Caco-2 (cell line): ENCODE results near the gene P3H2. TPM values are rescaled to one million over a fixed set of nuclear protein-coding genes. Genes with fewer than 3 reads are reported as not detected.
A peak's percentile ranks its signal among the peaks of the same experiment; 100 is the strongest.

Experiments
- BruUV-seq: library from RNA; stranded (reverse); fragments of 400-500 nt; replicated peaks from 2 replicates; lab custom pipeline; 2021; lab: Mats Ljungman, UMichigan
- CTCF ChIA-PET: fragments of 300-600 bp; sonication (Branson Sonifier 250); formaldehyde crosslinking; loops from one replicate; lab custom pipeline; 2022; ENCODE audit warnings: antibody characterized with exemption; lab: Charles Lee
- POLR2A ChIA-PET: fragments of 300-600 bp; sonication (Branson Sonifier 250); formaldehyde crosslinking; loops from one replicate; lab custom pipeline; 2022; ENCODE audit warnings: antibody characterized with exemption; lab: Charles Lee
- DNase-seq, 2 experiments: peaks; one replicate each; pipeline versions ENCODE4 v3.0.0 to v3.0.0-alpha.2; 2020 to 2022
- H3K27me3 ChIP-seq: replicated peaks from 2 replicates; pipeline ENCODE4 v1.6.0; 2011; ENCODE audit warnings: low read length; ENCODE audit not compliant: control insufficient read depth, insufficient read depth
- H3K36me3 ChIP-seq: 2 replicates; pipeline ENCODE4 v1.5.1; 2011; ENCODE audit warnings: low read length; ENCODE audit not compliant: control insufficient read depth, insufficient read depth
- H3K4me1 ChIP-seq: fragments of 250-450 bp; sonication (Bioruptor Pico); 2 replicates; pipeline ENCODE4 v1.5.1; 2020; ENCODE audit warnings: mild to moderate bottlenecking
- H3K4me3 ChIP-seq: 2 replicates; pipeline ENCODE4 v1.5.1; 2011; ENCODE audit warnings: low read depth, mild to moderate bottlenecking, control low read depth, low read length
- H3K9me3 ChIP-seq: fragments of 250-450 bp; sonication (Bioruptor Pico); 2 replicates; pipeline ENCODE4 v1.5.1; 2020; ENCODE audit warnings: mild to moderate bottlenecking, moderate library complexity
- H3K27ac Mint-ChIP-seq: one replicate; pipeline ENCODE4 v1.8.0; 2022; ENCODE audit warnings: mixed read lengths; ENCODE audit not compliant: unreplicated experiment
- H3K27me3 Mint-ChIP-seq: one replicate; pipeline ENCODE4 v1.8.0; 2022; ENCODE audit warnings: mixed read lengths; ENCODE audit not compliant: insufficient read depth, unreplicated experiment
- H3K36me3 Mint-ChIP-seq: one replicate; pipeline ENCODE4 v1.8.0; 2022; ENCODE audit warnings: mild to moderate bottlenecking, mixed read lengths; ENCODE audit not compliant: insufficient read depth, unreplicated experiment
- H3K4me1 Mint-ChIP-seq: one replicate; pipeline ENCODE4 v1.8.0; 2022; ENCODE audit warnings: low read depth, mixed read lengths; ENCODE audit not compliant: unreplicated experiment
- H3K4me3 Mint-ChIP-seq: one replicate; pipeline ENCODE4 v1.8.0; 2022; ENCODE audit warnings: mild to moderate bottlenecking, moderate library complexity, mixed read lengths; ENCODE audit not compliant: unreplicated experiment
- H3K9me3 Mint-ChIP-seq: one replicate; pipeline ENCODE4 v1.8.0; 2022; ENCODE audit warnings: mixed read lengths; ENCODE audit not compliant: unreplicated experiment
- intact Hi-C: fragments of 100-400 bp; cut with micrococcal nuclease; formaldehyde crosslinking; loops from one replicate; pipeline ENCODE4 v1.10.0; 2022; ENCODE audit not compliant: unreplicated experiment
- total RNA-seq: library from RNA; stranded (reverse); gene quantifications from 2 replicates; pipeline ENCODE4 v1.2.3, GENCODE V29; 2022
- TF ChIP-seq, protein P1 (sequence below), 2 experiments: fragments of 200-600 bp in 1 of 2; IDR thresholded peaks; 1 replicate in 1 of 2; 2 replicates in 1 of 2; pipeline versions ENCODE4 v1.5.1 to v1.8.0; 2011 to 2022; ENCODE audit warnings: antibody characterized with exemption in 1 of 2, control low read depth in 1 of 2, inconsistent platforms in 1 of 2, low read depth in 1 of 2, low read length in 1 of 2, mild to moderate bottlenecking in 1 of 2, moderate library complexity in 1 of 2; ENCODE audit not compliant: insufficient read depth in 1 of 2, severe bottlenecking in 1 of 2, unreplicated experiment in 1 of 2

Gene P3H2
- total RNA-seq, 1 experiment from 2014 or later = 55.8 TPM

DNA sequence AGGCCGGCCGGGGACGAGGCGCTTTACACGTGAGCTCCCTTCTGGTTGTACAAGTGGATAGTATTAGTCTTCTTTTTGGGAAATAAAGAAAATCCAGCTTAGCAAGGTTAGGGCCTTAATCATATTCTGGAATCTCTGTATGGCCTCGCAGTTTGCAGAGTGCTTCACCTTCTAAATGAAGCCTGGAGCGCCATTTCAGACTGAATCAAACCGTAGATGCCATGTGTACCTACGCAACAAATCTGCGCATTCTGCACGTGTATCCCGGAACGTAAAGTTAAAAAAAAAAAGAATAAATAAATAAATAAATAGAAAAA, 322 bp upstream of the P3H2 start:
- peaks cover 62% of the 10 kb centered on the region for H3K4me1 ChIP-seq
- H3K27me3 ChIP-seq = no peaks in the 10 kb centered on the region
- H3K27me3 Mint-ChIP-seq = no peaks in the 10 kb centered on the region
- ChIA-PET POLR2A (interaction anchor here (0.7 to 1.4 kb wide), 4 partner anchors 30 to 107 kb away, joined by 3 to 4 read pairs (median 3); no protein-coding TSS in a partner anchor), CTCF (interaction anchor here (0.6 to 1.9 kb wide), 10 partner anchors 64 to 263 kb away, joined by 3 to 13 read pairs (median 4); no protein-coding TSS in a partner anchor)
- H3K4me3 ChIP-seq = peak overlapping the region; percentile 82
- peaks cover 4% of the 10 kb centered on the region for H3K36me3 Mint-ChIP-seq
- TF ChIP-seq, protein P1, sequence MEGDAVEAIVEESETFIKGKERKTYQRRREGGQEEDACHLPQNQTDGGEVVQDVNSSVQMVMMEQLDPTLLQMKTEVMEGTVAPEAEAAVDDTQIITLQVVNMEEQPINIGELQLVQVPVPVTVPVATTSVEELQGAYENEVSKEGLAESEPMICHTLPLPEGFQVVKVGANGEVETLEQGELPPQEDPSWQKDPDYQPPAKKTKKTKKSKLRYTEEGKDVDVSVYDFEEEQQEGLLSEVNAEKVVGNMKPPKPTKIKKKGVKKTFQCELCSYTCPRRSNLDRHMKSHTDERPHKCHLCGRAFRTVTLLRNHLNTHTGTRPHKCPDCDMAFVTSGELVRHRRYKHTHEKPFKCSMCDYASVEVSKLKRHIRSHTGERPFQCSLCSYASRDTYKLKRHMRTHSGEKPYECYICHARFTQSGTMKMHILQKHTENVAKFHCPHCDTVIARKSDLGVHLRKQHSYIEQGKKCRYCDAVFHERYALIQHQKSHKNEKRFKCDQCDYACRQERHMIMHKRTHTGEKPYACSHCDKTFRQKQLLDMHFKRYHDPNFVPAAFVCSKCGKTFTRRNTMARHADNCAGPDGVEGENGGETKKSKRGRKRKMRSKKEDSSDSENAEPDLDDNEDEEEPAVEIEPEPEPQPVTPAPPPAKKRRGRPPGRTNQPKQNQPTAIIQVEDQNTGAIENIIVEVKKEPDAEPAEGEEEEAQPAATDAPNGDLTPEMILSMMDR (IDR thresholded peaks at IDR 0.05; ENCODE audit: insufficient read depth in 1 of 2, low read depth in 1 of 2, low read length in 1 of 2, severe bottlenecking in 1 of 2, unreplicated experiment in 1 of 2) = no peak
- peaks cover 32% of the 10 kb centered on the region for H3K4me1 Mint-ChIP-seq
- H3K36me3 ChIP-seq = no peaks in the 10 kb centered on the region
- no TSS peak for BruUV-seq
- H3K9me3 Mint-ChIP-seq = no peaks in the 10 kb centered on the region
- H3K4me3 Mint-ChIP-seq = peak overlapping the region; percentile 79
- H3K27ac Mint-ChIP-seq = no peak overlapping the region
- DNase-seq = no peak
- no peaks in the 10 kb centered on the region for H3K9me3 ChIP-seq
- intact Hi-C loops = loop anchor here (2.0 to 5.0 kb wide), 2 partner anchors 76 to 201 kb away; partner anchors contain the start of gene CLDN1

DNA sequence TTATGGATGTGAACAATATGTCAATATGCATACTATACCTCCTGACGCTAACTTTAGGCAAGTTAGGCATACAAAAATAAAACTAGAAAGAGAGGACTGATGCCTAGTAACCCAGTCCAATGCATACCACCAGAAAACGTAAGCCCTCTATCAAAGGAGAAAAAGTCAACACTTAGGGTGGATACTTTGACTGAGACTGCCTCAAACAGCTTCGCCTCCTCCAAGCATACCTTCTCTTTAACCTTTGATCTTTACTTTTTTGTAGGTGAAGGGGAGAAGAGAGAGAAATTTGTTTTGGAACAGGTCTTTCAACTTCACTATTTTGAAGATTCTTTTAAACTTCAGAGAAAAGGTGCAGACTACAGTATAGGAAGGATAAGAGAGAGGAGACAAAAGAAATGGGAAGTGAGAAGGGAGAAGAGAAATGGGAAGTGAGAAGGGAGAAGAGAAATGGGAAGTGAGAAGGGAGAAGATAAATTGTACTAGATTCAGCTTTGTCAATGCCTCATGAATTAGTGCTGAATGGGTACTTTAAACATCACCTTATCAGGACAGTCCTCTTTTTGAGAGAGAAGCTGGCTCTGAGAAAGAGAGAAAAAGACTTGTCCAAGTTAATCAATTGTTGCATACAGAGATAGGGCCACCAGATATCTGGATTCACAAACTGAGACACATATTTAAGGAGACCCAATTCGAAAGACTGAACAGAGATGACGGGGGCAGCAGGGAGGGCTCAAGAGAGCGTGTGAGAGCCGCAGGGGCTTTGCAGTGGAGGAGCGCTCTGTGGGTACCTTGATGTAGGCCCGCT, 1.0 kb downstream of the P3H2 start:
- intact Hi-C loops = loop anchor here (1.0 to 5.0 kb wide), 9 partner anchors 42 to 203 kb away; partner anchors contain the start of gene CLDN1
- Mint-ChIP-seq H3K4me3 (peak overlapping the region; percentile 79), H3K36me3 (peaks cover 4% of the 10 kb centered on the region), H3K27ac (peak overlapping the region; percentile 65), H3K4me1 (peaks cover 42% of the 10 kb centered on the region), H3K9me3 (no peaks in the 10 kb centered on the region), H3K27me3 (no peaks in the 10 kb centered on the region)
- TF ChIP-seq, protein P1 (IDR thresholded peaks at IDR 0.05; ENCODE audit: insufficient read depth in 1 of 2, low read depth in 1 of 2, low read length in 1 of 2, severe bottlenecking in 1 of 2, unreplicated experiment in 1 of 2) = no peak
- DNase-seq = peak in 1 of 2 experiments; percentile 32
- CTCF ChIA-PET = interaction anchor here (1.5 to 1.9 kb wide), 2 partner anchors 63 to 158 kb away, joined by 4 to 13 read pairs; no protein-coding TSS in a partner anchor
- Histone ChIP-seq H3K4me3 (peak overlapping the region; percentile 82), H3K27me3 (no peaks in the 10 kb centered on the region), H3K9me3 (peaks cover 1% of the 10 kb centered on the region; the same call in 1 of the 2 replicates), H3K4me1 (peaks cover 62% of the 10 kb centered on the region), H3K36me3 (no peaks in the 10 kb centered on the region)
- POLR2A ChIA-PET = interaction anchor here (1.2 to 1.4 kb wide), 2 partner anchors 65 to 105 kb away, joined by 3 to 4 read pairs; no protein-coding TSS in a partner anchor
- BruUV-seq = TSS peak; percentile 60

DNA sequence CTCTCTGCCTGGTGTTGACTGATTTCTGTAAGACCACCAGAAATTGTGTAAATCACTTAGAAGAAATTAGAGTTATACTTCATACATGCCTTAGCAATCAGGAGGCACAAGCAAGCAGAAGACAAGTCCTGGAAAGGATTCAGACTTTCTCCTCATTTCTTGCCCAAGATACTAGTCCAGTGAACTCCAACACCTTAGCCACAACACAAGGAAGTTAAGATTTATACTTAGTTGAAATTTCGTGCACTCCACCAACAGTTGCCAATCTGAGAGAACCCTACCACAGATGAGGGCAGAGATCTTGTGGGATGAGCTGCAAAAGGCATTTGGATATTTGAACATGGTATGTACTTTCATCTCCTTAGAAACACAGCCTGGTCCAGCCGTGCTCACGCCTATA, 2.3 kb downstream of the P3H2 start:
- Mint-ChIP-seq H3K36me3 (peaks cover 7% of the 10 kb centered on the region), H3K9me3 (no peaks in the 10 kb centered on the region), H3K4me1 (peaks cover 32% of the 10 kb centered on the region), H3K4me3 (peak overlapping the region; percentile 79), H3K27ac (no peak overlapping the region), H3K27me3 (no peaks in the 10 kb centered on the region)
- CTCF ChIA-PET = no interaction called here
- TF ChIP-seq, protein P1 (IDR thresholded peaks at IDR 0.05; ENCODE audit: insufficient read depth in 1 of 2, low read depth in 1 of 2, low read length in 1 of 2, severe bottlenecking in 1 of 2, unreplicated experiment in 1 of 2) = no peak
- H3K4me1 ChIP-seq = peaks cover 56% of the 10 kb centered on the region
- BruUV-seq = no TSS peak
- DNase-seq = no peak
- H3K4me3 ChIP-seq = peak overlapping the region; percentile 21
- POLR2A ChIA-PET = no interaction called here
- H3K27me3 ChIP-seq = no peaks in the 10 kb centered on the region
- H3K36me3 ChIP-seq = no peaks in the 10 kb centered on the region
- peaks cover 3% of the 10 kb centered on the region; the same call in 1 of the 2 replicates for H3K9me3 ChIP-seq
- intact Hi-C loops = loop anchor here (2.0 to 5.0 kb wide), 4 partner anchors 41 to 189 kb away; no protein-coding TSS in a partner anchor
